A549 (cell line): ENCODE measurements around the gene LRP4.

Experiments used
- CEBPB ChIP-seq, 2 experiments: fragments of >200 bp in 1 of 2; sonication (Bioruptor Twin) in 1 of 2; formaldehyde crosslinking in 1 of 2; IDR thresholded peaks; 2 replicates each; pipeline ENCODE4 v1.6.1; 2012 to 2016
- CTCF ChIP-seq: fragments of >200 bp; sonication (Bioruptor Twin); formaldehyde crosslinking; IDR thresholded peaks from 3 replicates; pipeline ENCODE4 v1.5.1; 2016
- EP300 ChIP-seq, 2 experiments: fragments of >200 bp; sonication (Bioruptor Twin); formaldehyde crosslinking; IDR thresholded peaks; 2 replicates in 1 of 2; 3 replicates in 1 of 2; pipeline ENCODE4 v1.6.1; 2016 to 2017
- MAFK ChIP-seq: fragments of 450-650 bp; IDR thresholded peaks from 2 replicates; pipeline ENCODE4 v1.6.1; 2014; ENCODE audit not compliant: partially characterized antibody
- MAZ ChIP-seq: fragments of 150-350 bp; IDR thresholded peaks from 2 replicates; pipeline ENCODE4 v1.6.1; 2014; ENCODE audit warnings: antibody characterized with exemption, low read depth, low read length, borderline replicate concordance
- NR3C1 ChIP-seq: fragments of >200 bp; sonication (Bioruptor Twin); formaldehyde crosslinking; IDR thresholded peaks from 3 replicates; pipeline ENCODE4 v1.6.1; 2017

- no peak for TF ChIP-seq EP300 (IDR thresholded peaks at IDR 0.05)
- no peak for TF ChIP-seq CTCF
- no peak for TF ChIP-seq MAFK
- TF ChIP-seq CEBPB (IDR thresholded peaks at IDR 0.05): no peak
- no peak for TF ChIP-seq MAZ
- no peak for TF ChIP-seq NR3C1
These were observed 49.4 kb downstream of the LRP4 start for GRCh38 chr11:46868912-46869311.
